Measurements from ENCODE around the gene TRAM2. TPM values are rescaled to one million over a fixed set of nuclear protein-coding genes. Genes with fewer than 3 reads are reported as not detected.

The TRAM2 gene
- total RNA-seq, 1 donor from 2014 or later: 9.9 TPM

- ChIA-PET CTCF (no interaction called here), POLR2A (no interaction called here)
- H3K9me3 Mint-ChIP-seq: no peaks in the 10 kb centered on the region
- H3K4me1 Mint-ChIP-seq: peaks cover 23% of the 10 kb centered on the region
- TF ChIP-seq, protein P1, sequence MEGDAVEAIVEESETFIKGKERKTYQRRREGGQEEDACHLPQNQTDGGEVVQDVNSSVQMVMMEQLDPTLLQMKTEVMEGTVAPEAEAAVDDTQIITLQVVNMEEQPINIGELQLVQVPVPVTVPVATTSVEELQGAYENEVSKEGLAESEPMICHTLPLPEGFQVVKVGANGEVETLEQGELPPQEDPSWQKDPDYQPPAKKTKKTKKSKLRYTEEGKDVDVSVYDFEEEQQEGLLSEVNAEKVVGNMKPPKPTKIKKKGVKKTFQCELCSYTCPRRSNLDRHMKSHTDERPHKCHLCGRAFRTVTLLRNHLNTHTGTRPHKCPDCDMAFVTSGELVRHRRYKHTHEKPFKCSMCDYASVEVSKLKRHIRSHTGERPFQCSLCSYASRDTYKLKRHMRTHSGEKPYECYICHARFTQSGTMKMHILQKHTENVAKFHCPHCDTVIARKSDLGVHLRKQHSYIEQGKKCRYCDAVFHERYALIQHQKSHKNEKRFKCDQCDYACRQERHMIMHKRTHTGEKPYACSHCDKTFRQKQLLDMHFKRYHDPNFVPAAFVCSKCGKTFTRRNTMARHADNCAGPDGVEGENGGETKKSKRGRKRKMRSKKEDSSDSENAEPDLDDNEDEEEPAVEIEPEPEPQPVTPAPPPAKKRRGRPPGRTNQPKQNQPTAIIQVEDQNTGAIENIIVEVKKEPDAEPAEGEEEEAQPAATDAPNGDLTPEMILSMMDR (IDR thresholded peaks at IDR 0.05): no peak
- peaks cover 7% of the 10 kb centered on the region for H3K36me3 Mint-ChIP-seq (ENCODE audit: low read depth)
- intact Hi-C loops (cut with micrococcal nuclease): no loop called here
- ATAC-seq (ENCODE audit: low read depth): no peak
- no peak for DNase-seq
- H3K27ac Mint-ChIP-seq: no peak overlapping the region
- no peak overlapping the region for H3K4me3 Mint-ChIP-seq
- no peaks in the 10 kb centered on the region for H3K27me3 Mint-ChIP-seq
These were observed 21.2 kb downstream of the TRAM2 start for GRCh38 chr6:52555518-52556233.

- TF ChIP-seq, protein P1 (IDR thresholded peaks at IDR 0.05): no peak
- CTCF ChIA-PET: no interaction called here
- H3K4me1 Mint-ChIP-seq: peaks cover 28% of the 10 kb centered on the region
These were observed 22.1 kb downstream of the TRAM2 start for GRCh38 chr6:52554684-52555280.

DNA sequence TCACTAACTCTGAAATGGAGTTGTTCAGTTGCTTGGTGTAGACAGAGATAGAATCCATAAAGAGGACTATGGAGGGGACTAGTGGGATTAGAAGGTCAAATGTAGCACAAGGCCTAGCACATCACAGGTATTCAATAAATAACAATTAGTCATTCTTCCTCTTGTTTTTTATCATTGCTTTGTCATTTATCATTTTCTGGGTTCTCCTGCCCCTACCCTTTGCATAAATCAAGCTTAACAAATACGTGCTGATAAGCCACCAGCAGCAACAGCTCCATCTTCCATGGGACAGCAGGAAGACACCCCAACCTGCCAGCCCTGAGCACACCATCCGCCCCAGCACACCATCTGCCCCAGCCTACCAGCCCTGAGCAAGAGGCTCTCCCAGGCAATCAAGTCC is 23.1 kb downstream of the TRAM2 start:
- ATAC-seq (ENCODE audit: low read depth): no peak
- no peak overlapping the region for H3K4me3 Mint-ChIP-seq
- H3K27ac Mint-ChIP-seq: no peak overlapping the region
- peaks cover 7% of the 10 kb centered on the region for H3K36me3 Mint-ChIP-seq (ENCODE audit: low read depth)
- POLR2A ChIA-PET: no interaction called here
- intact Hi-C loops (cut with micrococcal nuclease): loop anchor here (2.0 kb wide), 1 partner anchor 21 kb away; no protein-coding TSS in a partner anchor
- H3K27me3 Mint-ChIP-seq: no peaks in the 10 kb centered on the region
- TF ChIP-seq, protein P1 (IDR thresholded peaks at IDR 0.05): no peak
- no peak for DNase-seq
- no peaks in the 10 kb centered on the region for H3K9me3 Mint-ChIP-seq
- CTCF ChIA-PET: no interaction called here
- peaks cover 32% of the 10 kb centered on the region for H3K4me1 Mint-ChIP-seq

More at GRCh38 chr6:52554684-52555280, 22.1 kb downstream of the TRAM2 start:
- Mint-ChIP-seq H3K27ac (no peak overlapping the region), H3K36me3 (ENCODE audit: low read depth) (peaks cover 10% of the 10 kb centered on the region), H3K27me3 (no peaks in the 10 kb centered on the region), H3K4me3 (no peak overlapping the region), H3K9me3 (no peaks in the 10 kb centered on the region)
- ATAC-seq (ENCODE audit: low read depth) (no peak), DNase-seq (no peak)
- intact Hi-C loops (cut with micrococcal nuclease): no loop called here
- POLR2A ChIA-PET: interaction anchor here (0.6 kb wide), 1 partner anchor 113 kb away, joined by 5 read pairs; no protein-coding TSS in a partner anchor

DNA sequence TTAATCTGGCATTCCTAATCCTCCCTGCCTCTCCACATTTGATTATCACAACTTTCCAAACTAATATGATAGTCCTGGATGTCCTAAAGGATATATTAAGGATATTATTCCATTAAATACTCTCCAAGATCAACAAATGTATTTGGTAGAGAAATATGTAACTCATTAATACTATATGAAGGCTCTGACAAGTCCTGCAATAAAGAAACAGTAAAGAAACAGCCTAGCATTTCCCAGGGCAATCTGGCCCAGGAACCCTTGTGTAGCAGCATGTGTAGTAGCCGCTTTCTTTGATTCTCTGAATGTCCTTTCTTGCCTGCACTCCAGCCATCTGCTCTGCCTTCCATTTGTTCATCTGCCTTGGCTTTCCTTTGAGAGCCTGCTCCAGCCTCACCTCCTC is 23.7 kb downstream of the TRAM2 start:
- TF ChIP-seq, protein P1 (IDR thresholded peaks at IDR 0.05): no peak
- Mint-ChIP-seq H3K4me1 (peaks cover 33% of the 10 kb centered on the region), H3K27ac (no peak overlapping the region), H3K27me3 (no peaks in the 10 kb centered on the region), H3K4me3 (no peak overlapping the region), H3K36me3 (ENCODE audit: low read depth) (peaks cover 5% of the 10 kb centered on the region), H3K9me3 (no peaks in the 10 kb centered on the region)
- intact Hi-C loops (cut with micrococcal nuclease): loop anchor here (2.0 kb wide), 1 partner anchor 22 kb away; no protein-coding TSS in a partner anchor
- DNase-seq (no peak), ATAC-seq (ENCODE audit: low read depth) (no peak)
- ChIA-PET POLR2A (interaction anchor here (1.0 to 1.3 kb wide), 2 partner anchors 16 to 136 kb away, joined by 3 read pairs; no protein-coding TSS in a partner anchor), CTCF (interaction anchor here (1.5 kb wide), 1 partner anchor 23 kb away, joined by 5 read pairs; no protein-coding TSS in a partner anchor)

DNA sequence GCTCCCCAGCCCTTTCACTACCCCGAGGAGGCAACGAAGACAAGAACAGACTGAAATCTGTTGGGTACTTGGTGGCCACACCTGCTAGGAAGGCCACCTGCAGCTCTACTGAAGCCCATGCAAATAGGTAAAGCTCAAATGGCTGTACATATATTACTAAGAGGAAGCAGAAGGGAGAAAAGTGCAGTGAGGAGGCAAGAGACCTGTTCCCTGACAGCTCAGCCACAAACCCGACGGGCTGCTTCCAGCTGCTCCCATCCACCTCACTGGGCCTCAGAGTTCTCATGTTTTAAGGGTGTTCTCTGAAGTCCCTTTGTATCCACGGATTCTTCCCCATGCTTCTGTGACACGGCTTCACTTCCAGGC is 24.6 kb downstream of the TRAM2 start:
- intact Hi-C loops (cut with micrococcal nuclease): loop anchor here (1.0 to 2.0 kb wide), 2 partner anchors 23 to 55 kb away; no protein-coding TSS in a partner anchor
- ATAC-seq (ENCODE audit: low read depth): peak; percentile 82
- CTCF ChIA-PET: interaction anchor here (1.5 kb wide), 1 partner anchor 24 kb away, joined by 5 read pairs; no protein-coding TSS in a partner anchor
- POLR2A ChIA-PET: interaction anchor here (1.0 to 1.3 kb wide), 2 partner anchors 17 to 135 kb away, joined by 3 read pairs; no protein-coding TSS in a partner anchor
- H3K9me3 Mint-ChIP-seq: no peaks in the 10 kb centered on the region
- H3K4me3 Mint-ChIP-seq: peak overlapping the region; percentile 42
- H3K27ac Mint-ChIP-seq: peak overlapping the region; percentile 70
- TF ChIP-seq, protein P1 (IDR thresholded peaks at IDR 0.05): no peak
- no peaks in the 10 kb centered on the region for H3K27me3 Mint-ChIP-seq
- peaks cover 40% of the 10 kb centered on the region for H3K4me1 Mint-ChIP-seq
- no peak for DNase-seq
- peaks cover 5% of the 10 kb centered on the region for H3K36me3 Mint-ChIP-seq (ENCODE audit: low read depth)
